B cell (primary cell): Measurements from ENCODE around the gene OOSP1.

Experiments used
- CTCF ChIP-seq: fragments of 200-600 bp; IDR thresholded peaks from one replicate; pipeline ENCODE4 v1.8.0; 2022; ENCODE audit warnings: antibody characterized with exemption, mild to moderate bottlenecking
- EZH2 ChIP-seq: IDR thresholded peaks from 2 replicates; pipeline ENCODE4 v1.6.1; 2012; ENCODE audit warnings: borderline replicate concordance, low read depth, mild to moderate bottlenecking, moderate library complexity, low read length; ENCODE audit not compliant: insufficient read depth, poor library complexity, severe bottlenecking

GRCh38 chr11:60003729-60004128 is 65.5 kb downstream of the OOSP1 start:
- TF ChIP-seq CTCF: no peak
- no peak for TF ChIP-seq EZH2
